CD4-positive, alpha-beta T cell treated with Interleukin-1 beta for 1 hour (primary cell): ENCODE results near the gene POLE3.
"Not testable (repeated sequence)": the region's sequence is repeated elsewhere in the genome, so short reads cannot be mapped to it uniquely, and the experiment has no call there.

Experiments used
- DNase-seq, 2 donors: peaks; one replicate each; pipeline ENCODE4 v3.0.0-alpha.2; 2020 to 2022

Gene POLE3

DNA sequence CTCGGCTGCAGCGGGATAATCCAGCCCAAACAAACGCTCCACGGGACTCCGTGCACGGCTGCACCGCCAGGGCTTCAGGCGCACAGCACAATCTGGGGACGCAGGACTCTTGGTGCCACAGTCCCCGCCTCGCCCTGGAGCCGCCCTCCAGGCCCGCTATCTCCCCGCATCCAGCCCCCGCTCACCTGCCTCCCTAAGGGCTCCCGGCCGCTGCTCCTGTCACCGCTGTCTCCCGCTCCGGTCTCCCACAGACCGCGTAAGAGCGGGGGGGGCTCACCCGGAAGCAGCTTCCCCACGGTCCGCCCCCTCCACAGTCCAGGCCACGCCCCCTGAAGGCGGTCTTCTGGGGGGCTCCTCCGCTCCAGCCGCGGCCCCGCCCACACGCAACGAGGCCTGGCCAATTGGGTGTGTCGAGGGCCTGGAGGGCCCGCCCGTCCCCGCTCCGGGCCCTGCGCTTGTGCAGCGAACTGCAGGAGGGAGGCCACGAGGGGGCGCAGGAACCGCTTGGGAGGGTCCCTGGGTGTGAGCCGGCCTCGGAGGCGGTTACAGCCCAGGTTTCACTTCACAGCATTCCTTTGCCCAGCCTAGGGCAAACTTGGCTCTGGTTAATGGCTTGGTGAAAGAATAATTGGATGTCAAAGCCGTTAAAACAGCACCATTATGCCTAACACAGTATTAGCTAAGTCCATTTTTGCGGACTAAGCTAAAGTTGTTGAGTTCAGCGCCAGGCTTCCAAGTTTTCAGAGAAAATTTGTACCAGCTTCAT is 9.3 kb downstream of the POLE3 start, which contains the start of gene ALAD:
Gene ALAD (minus strand): TSS at position 258 of the 766 bp plus-strand sequence. CDS start 7,725 bp downstream, outside the sequence.
- peak; percentile 99 for DNase-seq

DNA sequence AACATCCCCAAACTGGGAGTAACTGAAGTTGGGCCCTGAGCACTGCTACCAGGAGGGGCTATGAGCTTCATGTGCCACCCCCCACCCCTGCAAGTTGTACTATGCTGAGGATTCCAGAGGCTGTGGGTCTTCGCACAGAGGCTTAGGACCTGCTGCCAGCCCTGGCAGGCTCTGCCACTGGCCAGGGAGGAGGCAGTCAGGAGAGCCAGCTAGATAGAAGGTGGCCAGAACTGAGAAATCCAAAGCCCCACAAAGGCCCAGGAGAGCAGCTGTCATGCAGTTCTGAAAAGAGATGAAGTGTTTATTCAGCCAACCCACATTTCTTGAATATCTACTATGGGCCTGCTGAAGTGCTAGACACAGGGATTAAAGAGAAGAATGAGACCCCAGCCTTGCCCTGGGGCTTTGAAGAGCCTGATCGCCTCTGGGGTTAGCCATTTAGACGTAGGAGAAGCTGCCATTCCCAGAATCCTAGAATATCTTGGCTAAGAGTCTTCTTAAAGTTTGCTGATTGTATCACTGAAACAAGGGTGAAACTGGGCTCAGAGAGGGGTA is 10.8 kb downstream of the POLE3 start:
- DNase-seq = no peak

DNA sequence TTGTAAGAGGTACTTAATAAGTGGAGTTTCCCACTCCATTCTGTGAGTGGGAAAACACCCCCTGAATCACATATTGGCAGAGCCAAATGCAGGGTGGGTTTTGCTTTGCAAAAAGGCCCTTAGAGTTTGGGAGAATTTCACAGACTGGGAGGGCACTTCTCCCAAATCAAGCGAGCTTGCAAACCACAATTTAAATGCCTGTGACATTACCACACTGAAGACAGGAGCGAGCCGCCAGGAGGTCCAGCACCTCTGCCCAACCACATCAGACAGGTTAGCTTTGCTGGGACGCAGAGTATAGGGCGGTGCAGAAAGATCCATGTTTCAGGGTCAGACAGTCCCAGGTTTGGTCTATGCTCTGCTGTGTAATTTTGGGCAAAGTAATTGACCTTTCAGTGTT is 11.7 kb downstream of the POLE3 start:
- no peak for DNase-seq

DNA sequence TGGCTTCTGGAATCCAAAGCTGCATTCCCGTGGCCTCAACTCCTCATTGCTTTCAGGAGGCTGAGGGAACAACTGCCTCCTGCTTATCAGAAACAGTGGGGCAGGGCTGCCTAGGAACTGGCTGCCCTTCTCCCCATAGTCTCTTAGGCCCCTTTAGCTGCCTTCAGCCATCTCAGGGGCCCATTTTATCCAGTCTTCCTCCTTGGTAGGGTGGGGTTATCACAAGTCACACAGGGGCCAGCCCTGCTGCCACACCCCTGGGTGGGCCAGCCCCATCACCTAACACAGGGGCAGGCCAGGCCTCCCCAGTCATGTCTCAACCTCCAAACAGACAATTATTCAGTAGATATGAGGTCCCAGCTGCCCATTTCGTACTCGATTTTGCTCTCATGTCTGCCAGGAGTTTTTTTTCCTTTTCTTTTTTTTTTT is 13.3 kb downstream of the POLE3 start:
- DNase-seq = no peak

DNA sequence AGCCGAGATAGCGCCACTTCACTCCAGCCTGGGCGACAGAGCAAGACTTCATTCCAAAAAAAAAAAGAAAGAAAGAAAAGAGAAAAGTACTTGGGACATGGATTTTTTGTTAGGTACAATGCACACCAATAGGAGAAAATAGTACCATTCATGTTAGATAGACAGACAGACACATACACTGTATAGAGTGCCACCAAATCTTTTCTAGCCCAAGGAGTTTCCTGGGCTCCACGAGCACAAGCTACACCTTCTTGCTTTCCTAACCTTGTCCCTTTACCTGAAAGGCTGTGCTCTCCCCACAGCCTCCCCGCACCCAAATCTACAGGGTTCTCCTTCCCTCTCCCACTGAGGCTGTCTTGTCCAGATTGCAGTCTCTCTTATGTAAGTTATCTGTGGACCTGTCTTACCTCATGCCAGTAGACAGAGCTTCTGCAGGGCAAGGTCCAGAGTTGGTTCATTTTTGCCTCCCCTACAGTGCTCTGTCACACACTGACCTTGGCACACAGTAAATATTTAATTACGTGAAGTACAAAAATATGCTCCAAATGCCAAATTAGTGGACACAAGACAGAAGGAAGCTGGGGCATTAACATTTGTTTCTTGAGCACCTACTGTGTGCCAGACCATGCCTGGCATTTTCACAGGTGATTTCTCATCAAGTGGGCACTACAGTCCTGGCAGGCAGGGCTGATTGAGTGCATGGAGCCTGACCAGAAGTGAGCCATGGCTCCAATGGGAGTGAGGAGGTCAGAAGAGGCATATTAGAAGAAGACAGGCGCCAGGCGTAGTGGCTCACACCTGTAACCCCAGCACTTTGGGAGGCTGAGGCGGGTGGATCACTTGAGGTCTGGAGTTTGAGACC is 15.2 kb downstream of the POLE3 start:
- DNase-seq = no peak

DNA sequence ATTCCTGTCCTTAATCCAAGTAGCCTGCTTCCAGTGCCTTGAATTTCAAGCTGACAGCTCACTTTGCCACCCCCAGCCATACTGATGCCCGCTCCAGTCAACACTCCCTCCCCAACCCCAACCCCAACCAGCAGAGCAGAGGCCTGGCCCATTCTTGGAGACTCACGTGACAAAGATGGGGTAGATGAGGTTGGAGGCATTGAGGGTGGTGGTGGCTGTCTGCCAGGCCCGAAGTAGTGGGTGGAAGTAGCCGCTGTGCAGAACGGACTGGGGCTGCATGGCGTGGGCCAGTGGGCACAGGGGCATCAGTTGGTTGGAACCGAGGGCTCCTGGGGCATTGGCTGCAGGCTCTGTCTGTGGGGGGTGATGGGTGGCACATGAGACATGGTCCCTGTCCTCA is 17.2 kb downstream of the POLE3 start:
- no peak for DNase-seq

DNA sequence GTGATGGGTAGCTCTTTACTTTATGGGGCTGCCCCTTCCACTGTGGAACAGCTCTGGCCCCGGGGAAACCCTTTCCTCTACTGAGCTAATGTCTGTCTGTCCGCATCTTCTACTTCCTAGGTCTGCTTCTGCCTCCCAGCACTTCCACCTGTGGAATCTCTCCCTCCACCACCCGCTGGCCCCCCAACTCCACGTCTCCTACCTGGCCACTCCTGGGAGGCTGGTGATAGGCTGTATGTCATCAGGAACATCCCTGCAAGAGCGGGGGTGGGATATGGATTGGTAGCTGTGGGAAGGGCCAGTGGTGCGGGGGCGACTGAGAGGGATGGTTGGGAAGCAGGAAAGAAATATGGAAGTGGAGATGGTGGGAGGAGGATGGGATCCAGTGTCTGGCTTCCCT is 18.6 kb downstream of the POLE3 start:
- no peak for DNase-seq

DNA sequence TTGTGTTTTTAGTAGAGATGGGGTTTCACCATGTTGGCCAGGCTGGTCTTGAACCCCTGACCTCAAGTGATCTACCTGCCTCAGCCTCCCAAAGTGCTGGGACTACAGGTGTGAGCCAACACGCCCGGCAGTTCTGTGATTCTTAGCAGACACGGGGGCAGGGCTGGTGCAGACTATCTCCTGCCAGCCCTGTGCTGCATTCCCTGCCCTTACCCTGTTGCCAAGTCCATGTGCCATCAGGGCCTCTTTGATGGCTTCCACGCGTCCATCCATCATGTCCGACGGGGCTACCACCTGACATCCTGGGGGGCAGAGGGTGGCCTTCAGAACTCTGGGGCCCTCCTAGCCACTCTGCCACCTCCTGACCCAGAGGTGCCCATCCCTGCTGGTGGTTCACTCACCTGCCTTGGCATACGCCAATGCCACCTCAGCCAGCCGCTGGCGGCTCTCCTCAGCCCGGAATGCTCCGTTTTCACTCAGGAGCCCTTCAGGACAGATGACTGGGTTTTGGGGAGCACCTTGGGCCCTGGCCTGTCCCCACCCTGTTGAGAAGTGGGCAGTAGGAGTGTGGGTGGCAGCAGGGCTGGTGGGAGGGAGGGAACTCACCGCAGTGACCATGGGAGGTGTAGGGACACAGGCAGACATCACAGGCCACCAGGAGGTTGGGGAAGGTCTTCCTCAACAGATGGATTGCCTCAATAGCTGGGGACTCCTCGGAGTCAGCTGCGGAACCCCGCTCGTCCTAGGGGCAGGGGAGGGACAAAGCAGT is 20.1 kb downstream of the POLE3 start:
- DNase-seq = no peak

DNA sequence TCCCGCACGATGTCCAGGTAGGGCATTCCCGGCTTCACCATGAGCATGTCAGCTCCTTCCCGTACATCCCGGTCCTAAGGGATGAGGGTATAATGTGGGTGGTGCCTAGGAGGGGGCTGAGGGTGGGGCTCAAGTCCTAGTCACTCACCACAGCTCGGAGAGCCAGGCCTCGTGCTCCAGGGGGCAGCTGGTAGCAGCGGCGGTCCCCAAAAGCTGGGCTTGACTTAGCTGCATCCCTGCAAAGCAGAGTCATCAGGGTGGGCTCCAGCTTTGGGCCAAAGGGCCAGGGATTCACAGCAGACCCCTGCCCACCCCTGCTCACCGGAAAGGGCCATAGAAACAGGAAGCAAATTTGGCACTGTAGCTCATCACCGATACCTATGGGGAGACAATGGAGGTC is 21.0 kb downstream of the POLE3 start:
- no peak for DNase-seq

DNA sequence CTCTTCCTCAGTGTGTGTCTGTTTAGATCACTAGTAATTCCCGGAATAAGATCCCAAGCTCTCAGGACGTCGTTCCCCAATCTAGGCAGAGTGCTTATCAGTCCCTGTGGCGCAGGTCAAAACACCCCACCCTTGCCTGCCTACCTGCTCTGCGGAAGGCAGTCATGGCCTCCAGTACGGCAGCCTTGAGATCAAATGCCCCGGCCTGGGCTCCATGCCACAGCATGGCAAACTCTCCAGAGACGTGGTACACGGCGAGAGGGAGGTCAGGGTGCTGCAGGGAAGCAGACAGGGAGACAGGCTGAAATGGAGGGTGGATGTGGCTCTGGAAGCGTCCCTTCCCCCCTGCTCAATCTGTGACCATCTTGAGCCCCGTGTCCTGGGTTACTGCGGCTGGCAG is 21.6 kb downstream of the POLE3 start:
- DNase-seq = no peak

DNA sequence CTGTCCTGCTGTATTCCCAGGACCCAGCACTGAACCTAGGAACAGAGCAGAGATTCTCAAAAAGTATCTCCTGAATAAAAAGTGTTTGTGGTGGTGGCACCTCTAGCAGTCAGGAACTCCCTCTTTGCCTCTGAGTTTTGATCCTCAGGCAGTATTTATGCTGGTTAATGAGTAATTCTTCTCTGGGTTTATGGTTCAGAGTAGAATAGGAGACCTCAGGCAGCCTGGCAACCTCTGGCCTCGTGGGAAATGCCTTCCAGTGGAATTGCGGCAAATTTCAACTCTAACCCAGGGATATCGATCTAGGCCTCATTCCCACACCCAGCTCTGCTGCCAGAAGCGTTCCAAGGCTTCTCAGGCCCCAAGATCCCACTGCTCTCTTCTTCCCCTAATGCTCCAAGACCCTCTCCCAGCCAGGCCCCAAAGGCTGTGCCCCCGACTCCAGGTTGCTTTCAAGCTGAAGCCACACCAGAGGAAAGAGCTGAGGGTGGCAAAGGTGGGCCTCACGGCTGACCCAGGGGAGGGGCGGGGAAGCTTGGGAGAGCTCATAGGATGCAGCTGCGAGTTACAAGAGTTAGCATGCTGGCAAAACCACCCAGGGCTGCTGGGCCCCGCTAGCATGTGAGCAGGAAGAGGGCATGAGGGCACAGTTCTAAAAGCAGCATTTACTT is 22.8 kb downstream of the POLE3 start:
- no peak for DNase-seq

DNA sequence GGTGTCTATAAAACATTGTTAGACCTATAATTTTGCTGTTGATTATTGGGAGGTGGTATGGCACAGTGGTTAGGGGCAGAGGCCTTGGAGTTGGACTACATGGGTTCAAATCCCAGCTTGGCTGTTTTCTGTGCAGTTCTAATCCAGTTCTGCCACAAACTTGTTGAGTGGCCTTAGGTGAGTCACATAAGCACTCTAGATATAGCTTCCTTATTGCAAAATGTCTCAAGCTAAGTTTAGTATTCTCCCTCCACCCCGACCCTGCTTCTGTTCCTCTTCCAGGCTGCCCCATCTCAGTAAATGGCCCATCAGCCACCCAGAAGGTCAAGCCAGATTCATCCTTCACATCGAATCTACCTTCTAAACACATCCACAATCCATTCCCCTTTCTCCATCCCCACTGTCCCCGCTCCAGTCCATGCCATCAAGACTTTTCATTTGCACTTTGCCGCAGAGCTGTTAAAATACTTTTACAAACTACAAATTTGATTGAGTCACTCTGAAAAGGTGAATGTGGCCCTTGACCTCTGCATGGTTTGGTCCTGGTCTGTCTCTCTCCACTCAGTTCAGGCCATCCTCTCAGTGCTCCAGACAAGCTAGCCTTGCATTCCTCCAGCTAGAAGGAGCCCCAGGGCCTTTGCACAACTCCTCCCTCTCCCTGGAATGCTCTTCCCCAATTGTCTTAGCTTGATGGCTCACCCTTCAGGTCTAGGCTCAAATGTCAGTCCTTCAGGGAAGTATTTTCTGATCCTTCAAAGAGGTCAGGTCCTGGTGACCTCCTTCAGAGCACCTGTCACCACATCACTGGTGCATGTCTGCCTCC is 23.7 kb downstream of the POLE3 start:
- no peak for DNase-seq

DNA sequence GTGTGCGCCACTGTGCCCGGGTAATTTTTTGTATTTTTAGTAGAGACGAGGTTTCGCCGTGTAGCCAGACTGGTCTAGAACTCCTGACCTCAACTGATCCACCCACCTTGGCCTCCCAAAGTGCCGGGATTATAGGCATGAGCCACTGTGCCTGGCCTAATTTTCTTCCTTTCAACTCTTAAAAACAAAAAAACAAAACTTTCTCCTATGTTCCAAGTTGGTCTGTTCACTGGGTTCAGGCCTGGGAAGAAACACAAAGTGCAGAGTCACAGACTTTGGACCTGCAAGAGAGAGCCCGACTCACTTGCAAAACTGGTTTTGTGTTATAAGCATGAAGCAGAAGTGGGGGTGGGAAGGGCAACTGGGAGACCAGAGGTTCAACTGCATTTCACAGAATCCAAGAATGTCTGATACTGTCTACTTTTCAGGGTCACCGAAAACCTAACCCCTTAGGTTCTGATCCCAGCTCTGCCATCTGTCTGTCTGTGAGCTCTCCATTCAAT is 28.5 kb downstream of the POLE3 start:
- DNase-seq = no peak

DNA sequence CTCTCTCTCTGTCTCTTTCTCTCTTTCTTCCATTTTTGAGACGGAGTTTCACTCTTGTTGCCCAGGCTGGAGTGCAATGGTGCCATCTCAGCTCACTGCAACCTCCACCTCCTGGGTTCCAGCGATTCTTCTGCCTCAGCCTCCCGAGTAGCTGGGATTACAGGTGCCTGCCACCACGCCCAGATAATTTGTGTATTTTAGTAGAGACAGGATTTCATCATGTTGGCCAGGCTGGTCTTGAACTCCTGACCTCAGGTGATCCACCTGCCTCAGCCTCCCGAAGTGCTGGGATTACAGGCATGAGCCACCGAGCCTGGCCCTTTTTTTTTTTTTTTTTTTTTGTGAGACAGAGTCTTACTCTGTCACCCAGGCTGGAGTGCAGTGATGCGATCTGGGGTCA is 29.0 kb downstream of the POLE3 start:
- DNase-seq = not testable (repeated sequence)

DNA sequence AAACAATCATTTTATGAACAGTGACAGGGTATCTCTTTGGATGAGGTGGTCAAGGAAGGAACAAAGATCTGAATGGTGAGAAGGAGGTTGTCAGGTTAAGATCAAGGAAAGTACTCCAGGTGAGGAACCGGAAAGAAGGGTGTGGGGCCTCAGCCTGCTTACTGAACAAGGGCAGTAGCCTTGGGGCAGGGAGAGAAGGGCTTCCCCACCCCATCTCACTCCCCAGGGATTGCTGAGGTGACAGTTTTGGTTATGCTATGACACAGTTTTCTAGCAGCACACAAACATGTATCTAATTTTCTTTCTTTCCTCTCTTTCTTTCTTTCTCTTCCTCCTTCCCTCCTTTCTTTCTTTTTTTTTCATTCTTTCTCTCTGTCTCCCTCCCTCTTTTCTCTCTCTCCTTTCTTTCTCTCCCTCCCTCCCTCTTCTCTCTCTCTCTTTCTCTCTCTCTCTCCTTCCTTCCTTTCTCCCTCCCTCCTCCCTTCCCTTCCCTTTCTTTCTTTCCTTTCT is 29.6 kb downstream of the POLE3 start:
- DNase-seq = no peak

DNA sequence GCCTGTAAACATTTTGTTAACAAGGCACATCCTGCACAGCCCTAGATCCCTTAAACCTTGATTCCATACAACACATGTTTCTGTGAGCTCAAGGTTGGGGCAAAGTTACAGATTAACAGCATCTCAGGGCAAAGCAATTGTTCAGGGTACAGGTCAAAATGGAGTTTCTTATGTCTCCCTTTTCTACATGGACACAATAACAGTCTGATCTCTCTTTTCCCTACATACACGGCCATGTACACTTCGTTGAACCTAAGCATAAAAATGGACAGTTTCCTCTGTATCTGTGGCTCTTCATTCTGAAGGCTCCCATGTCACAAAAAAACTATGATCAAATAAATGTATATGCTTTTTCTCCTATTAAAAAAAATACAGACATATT is 30.7 kb downstream of the POLE3 start:
- not testable (repeated sequence) for DNase-seq

DNA sequence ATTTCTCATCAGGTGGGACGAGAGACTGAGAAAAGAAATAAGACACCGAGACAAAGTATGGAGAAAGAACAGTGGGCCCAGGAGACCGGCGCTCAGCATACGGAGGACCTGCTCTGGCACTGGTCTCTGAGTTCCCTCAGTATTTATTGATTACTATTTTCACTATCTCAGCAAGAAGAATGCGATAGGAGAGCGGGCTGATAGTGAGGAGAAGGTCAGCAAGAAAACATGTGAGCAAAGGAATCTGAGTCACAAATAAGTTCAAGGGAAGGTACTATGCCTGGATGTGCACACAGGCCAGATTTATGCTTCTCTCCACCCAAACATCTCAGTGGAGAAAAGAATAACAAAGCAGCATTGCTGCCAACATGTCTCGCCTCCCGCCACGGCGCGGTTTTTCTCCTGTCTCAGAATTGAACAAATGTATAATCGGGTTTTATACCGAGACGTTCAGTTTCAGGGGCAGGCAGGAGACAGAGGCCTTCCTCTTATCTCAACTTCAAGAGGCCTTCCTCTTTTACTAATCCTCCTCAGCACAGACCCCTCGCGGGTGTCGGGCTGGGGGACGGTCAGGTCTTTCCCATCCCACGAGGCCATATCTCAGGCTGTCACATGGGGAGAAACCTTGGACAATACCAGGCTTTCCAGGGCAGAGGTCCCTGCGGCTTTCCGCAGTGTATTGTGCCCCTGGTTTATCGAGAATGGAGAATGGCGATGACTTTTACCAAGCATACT is 31.2 kb downstream of the POLE3 start:
- DNase-seq = not testable (repeated sequence)

DNA sequence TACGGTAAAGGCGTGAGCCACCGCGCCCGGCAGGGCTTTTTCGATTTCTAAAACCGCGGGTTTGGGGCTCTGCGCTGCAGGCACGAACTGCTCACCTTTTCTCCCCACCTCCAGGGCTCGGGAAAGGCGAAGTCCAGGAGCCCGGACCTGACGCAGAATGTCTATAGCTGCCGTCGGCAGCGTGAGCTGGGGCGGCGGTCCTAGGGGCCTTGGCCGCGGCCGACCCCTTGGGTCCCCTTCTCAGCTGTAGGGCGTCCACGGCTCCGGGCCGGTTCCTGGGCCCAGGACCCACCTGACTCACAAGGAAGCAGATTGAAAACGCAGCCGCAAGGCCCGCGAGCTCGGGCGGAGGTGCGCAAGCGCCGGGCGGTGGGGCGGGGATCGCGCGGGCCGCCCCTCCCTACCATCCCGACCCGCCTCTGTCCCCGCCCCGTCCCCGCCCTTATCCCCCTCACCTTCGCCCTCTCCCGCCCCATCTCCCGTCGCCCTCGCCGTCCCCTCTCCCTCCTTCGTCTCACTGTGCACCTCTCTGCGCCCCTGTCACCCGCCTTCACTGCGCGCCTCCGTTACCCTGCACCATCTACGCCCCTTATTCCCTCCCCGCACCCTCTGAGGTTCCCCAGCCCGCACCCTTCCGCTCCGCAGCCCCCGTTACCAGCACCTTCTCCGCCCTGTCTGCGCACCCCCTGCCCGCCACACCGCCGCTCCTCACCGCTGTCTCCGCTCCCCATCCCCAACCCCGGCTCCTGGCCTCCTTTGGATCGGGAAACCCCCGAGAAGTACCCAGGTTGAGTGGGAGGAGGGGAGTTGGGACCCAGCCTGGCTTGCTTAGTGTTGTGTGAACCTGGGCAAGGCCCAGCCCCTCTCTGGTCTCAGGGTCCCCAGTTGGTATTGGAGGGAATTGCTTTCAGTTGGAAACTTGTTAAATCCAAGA is 33.6 kb downstream of the POLE3 start, which contains the start of gene HDHD3:
Gene HDHD3 (minus strand): TSS at position 353 of the 934 bp plus-strand sequence. CDS start 2,632 bp downstream, outside the sequence.
- DNase-seq = peak; percentile 82 to 86
